ENCODE measurements around the gene LRRC4C.

The LRRC4C gene

DNA sequence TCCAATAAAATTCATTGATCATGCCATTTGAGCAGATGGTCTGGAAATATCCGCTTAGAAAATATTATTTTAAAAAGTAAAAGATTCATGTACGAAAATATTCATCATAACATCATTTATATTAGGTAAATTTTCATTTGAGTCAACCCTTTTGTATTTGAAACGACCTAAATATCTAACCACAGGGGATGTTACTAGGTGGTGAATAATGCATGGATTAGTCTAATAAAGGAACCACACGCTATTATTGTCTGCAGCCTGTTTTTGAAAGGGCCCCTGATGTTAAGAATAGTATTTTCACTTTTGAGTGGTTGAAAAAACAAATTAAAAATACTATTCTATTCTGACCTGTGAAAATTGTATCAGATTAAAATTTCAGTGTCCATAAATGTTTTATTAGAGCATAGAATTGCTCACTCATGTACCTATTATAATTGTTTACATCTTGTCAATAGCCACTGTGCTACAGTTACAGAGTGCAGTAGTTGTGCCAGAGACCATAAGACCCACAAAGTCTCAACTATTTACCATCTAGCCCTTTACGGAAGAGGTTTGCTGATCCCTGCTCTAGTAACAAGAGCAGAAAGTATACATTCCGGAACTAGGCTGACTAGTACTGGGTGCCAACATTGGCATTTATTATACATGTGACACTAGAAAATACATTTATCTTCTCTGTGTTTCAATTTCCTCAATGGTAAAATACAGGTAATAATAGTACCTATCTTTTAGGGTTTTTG lies 176.1 kb downstream of the LRRC4C start:
- DNase-seq (ENCODE audit: low read depth, low spot score) = no peak
- H3K4me3 ChIP-seq (ENCODE audit: low read length) = no peak overlapping the region

DNA sequence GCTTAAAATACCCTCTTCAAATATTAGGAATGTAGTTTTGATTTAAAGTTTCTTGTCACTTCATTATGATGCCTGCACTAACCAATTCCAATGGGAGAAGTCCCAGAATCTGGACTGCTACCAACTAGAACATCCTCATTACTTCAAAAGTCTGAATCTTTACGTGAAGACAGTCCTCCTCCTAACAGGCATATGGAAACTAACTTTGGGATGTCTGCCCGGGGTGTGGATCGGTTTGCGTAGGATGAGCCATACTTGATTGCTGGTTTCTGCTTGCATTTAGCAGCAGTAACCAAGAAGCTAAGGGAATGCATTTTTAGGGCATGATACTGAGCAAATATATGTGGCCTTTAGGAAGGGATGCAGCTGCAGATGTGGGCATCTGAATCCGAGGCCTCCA lies 177.1 kb downstream of the LRRC4C start:
- H3K4me3 ChIP-seq (ENCODE audit: low read length) = no peak overlapping the region
- no peak for DNase-seq (ENCODE audit: low read depth, low spot score)

DNA sequence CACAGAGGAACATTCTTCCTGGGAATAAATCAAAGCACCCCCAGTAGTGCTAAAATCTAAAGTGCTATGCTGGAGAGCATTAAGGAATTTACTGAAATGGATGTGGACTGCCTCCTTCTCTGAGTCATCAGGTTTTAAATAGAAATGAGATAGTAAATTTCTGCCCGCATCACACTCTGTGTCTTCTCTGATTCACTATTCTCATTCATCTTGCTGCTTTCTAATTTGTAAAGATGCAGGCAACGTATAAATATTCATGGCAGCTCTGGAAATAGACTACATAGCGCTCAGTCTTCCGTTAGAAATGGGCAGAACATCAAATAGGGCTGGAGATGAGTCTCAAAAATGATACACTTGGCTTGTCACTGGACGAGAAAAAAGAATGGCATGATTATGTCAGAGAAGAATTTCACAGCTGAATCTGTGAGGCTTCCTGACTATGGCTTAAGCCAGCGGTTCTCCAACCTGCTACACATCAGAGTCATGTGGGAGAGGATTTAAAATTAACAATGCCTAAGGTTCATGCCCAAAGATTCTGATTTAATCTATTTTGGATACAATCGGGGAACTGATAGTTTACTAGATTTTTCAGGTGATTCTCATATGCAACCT lies 178.2 kb downstream of the LRRC4C start:
- no peak for DNase-seq (ENCODE audit: low read depth, low spot score)
- no peak overlapping the region for H3K4me3 ChIP-seq (ENCODE audit: low read length)

DNA sequence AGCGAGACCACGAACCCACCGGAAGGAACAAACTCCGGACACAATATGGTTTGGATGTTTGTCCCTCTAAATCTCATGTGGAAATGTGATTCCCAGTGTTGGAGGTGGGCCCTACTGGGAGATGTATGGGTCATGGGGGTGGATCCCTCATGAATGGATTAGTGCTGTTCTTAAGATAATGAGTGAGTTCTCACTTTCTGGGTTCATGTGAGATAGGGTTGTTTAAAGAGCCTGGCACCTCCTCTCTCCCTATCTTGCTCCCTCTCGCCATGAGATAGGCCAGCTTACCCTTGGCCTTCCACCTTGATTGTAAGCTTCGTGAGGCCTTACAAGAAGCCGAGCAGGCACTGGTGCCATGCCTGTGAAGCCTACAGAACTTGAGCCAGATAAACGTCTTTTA lies 184.6 kb downstream of the LRRC4C start:
- no peak overlapping the region for H3K4me3 ChIP-seq (ENCODE audit: low read length)

DNA sequence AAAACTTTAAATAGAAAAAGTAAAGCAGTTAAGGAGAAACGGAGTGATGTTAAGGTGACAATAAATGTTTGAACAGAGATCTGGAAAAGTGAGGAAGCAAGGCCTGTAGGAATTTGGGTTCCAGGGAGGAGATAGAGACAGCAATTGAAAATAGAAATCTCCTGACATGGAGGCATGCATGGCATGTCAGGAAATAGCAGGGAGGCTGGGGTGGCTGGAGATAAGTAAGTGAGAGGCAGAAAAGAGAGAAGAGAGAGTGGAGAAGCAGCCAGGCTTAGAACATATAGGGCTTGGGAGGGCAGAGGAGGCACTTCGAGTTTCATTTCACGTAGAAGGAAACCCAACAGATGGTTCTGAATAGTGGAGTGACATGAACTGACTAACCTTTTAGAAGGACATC lies 185.5 kb downstream of the LRRC4C start:
- DNase-seq (ENCODE audit: low read depth, low spot score) = no peak

More for the DNA sequence above, 184.6 kb downstream of the LRRC4C start:
- DNase-seq (ENCODE audit: low read depth, low spot score) = no peak

DNA sequence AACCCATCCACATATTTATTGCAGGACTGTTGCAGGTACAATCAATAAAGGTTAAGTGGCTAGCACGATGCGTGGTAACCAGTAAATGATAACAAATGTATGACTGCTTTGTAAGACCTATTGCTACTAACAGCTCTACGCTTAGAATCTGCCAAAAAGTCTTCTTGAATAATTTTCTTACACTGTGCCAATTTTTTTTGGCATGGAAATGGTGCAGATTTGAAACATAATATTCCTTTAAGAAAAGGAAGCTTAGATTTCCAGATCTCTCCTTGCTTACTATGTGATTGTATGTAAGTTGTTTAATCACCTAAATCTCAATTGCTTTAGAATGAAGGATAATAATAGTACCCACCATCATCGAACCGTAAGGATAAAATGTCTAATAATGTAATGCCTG lies 192.0 kb downstream of the LRRC4C start:
- no peak for DNase-seq (ENCODE audit: low read depth, low spot score)
- no peak overlapping the region for H3K4me3 ChIP-seq (ENCODE audit: low read length)

More for the DNA sequence above, 185.5 kb downstream of the LRRC4C start:
- H3K4me3 ChIP-seq (ENCODE audit: low read length) = no peak overlapping the region

DNA sequence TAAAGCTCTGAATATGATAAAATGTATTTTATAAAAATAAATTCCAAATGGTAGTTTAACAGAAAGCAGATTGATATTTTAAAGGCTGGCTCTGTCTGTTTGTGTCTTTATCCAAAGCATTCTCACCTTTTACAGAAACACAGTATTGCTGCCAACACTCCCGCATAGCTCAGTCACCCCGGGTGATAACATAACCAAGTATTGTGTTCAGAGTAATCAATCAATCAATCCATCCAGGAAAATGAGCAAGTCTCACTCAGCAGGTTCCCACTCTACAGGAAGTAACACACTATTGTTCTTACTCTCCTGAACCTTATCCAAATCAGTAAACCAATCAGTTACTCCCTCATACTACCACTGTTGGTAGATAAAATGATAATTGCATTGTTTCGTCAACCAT lies 203.4 kb downstream of the LRRC4C start:
- no peak for DNase-seq (ENCODE audit: low read depth, low spot score)
- no peak overlapping the region for H3K4me3 ChIP-seq (ENCODE audit: low read length)

DNA sequence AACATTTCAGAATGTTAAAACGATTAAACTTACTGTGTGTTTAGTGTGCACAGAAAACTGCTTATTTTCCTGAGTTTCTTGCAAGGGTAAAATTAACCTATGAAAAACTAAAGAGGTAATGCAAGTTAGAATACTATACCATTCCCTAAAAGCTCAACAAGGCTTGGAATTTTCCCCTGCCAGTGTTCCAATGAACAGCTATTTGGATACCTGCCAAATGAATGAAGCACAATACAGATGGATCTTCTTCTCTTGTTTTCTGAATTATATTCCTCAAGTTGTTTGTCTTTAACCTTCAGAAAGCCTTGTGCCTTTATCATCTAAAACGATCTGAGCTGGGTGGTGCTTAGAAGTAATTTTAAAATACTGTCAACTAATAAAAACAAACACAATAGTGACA lies 204.5 kb downstream of the LRRC4C start:
- no peak for DNase-seq (ENCODE audit: low read depth, low spot score)
- no peak overlapping the region for H3K4me3 ChIP-seq (ENCODE audit: low read length)

DNA sequence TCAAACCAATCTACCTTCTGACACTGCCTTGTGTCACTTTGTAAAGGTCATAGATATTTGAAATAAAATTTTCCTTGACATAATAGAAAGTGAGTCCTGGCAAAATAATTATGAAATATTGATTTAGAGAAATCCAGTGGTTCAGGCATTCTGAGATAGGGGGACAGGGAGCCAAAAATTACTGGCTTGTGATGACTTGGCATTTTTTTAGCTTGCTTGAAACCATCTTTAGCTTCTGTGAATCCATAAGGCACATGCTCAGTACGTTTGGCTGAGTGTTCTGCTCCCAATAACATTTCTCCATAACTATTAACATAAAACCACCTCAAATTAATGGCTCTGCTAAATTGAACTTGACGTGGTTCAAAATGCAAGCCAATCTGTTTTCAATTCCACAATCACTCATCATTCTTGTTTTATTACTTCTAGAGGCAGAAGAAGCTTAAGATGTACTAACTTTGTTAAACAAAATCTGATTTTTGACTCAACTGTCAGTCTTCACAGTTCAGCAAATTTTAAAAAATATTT lies 209.0 kb downstream of the LRRC4C start:
- no peak for DNase-seq (ENCODE audit: low read depth, low spot score)
- H3K4me3 ChIP-seq (ENCODE audit: low read length) = no peak overlapping the region

DNA sequence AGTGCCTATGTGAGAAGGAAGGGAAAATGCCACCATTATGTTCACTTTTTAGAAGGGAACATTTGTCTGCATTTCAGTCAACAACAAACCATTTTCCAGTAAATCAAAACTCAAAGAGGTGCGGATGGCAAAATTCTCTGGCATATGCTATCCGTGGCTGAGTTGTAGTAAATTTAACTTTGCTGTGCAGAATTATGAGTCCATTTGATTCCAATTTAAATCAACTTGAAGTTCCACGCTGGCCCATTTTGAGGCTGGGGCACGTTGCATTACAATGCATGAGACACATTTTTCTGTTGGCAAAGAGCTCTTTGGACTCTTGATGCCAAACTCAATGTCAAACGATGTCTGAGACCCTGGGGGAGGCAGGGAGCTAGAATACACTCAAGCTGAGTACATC lies 211.8 kb downstream of the LRRC4C start:
- H3K4me3 ChIP-seq (ENCODE audit: low read length) = no peak overlapping the region
- DNase-seq (ENCODE audit: low read depth, low spot score) = no peak

DNA sequence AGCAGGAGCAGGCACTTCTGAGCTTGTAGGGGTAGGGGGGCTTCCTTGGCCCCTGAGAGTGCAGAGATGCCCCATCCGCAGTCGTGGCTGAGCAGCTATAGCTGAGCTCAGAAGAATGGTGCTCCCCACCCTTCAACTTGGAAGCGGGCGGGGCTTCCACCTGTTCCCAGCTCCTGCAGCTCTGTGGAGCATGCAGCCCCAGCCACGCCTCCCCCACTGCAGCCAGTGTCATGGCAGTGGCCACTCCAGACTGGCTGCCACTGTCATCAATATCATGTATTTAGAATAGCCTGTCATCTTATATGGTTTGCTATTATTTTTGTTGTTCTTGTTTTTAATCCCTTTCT lies 213.1 kb downstream of the LRRC4C start:
- DNase-seq (ENCODE audit: low read depth, low spot score) = no peak
- H3K4me3 ChIP-seq (ENCODE audit: low read length) = no peak overlapping the region

DNA sequence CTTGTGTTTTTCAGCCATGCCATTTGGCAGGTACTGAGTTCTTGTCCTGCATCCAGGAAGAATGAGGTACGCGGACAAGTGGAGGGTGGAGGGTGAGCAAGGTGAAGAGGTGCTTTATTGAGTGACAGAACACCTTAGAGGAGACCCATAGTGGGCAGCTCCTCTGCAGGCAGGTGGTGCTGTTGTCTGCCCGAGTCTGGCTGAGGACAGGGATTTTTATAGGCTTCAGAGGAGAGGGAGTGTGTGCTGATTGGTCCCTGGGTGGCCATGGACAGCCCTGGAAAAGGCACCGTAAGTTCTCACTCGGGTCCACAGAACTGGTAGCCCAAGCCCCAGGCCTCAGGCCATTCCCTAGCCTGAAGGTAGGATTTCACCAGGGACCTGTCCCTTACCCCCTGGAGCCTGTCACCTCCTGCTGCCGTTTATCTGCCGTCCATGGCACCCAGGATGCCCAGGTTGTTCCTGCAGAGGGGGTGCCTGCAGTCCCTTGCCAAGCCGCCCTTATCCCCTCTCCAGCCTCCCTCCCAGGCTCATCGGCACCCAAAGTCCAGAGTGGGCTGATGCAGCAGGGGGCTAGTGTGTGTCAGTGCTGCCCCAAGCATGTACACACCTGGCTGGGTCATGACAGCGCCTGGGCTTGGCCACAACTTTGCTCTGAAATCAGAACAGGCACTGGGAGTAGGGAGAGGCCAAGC lies 213.6 kb downstream of the LRRC4C start:
- no peak for DNase-seq (ENCODE audit: low read depth, low spot score)
- no peak overlapping the region for H3K4me3 ChIP-seq (ENCODE audit: low read length)

DNA sequence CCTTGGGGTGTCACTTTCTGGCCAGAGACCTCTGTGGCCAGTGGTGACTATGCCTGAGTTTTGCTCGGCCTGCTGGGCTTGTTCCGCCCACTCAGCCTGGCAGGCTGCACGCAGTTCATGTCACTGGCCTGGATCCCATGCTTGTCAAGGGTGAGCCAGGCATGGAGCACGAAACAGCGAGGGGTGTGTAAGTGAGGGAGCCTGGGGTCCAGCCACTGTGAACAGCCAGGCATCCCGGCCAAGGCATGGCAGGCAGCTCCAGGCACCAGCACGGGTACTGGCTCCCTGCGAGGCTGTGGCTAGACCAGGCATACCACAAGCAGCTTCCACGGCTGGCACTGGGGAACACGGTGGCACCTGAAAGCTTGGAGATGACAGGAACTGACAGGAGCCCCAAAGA lies 214.3 kb downstream of the LRRC4C start:
- DNase-seq (ENCODE audit: low read depth, low spot score) = no peak
- H3K4me3 ChIP-seq (ENCODE audit: low read length) = no peak overlapping the region

DNA sequence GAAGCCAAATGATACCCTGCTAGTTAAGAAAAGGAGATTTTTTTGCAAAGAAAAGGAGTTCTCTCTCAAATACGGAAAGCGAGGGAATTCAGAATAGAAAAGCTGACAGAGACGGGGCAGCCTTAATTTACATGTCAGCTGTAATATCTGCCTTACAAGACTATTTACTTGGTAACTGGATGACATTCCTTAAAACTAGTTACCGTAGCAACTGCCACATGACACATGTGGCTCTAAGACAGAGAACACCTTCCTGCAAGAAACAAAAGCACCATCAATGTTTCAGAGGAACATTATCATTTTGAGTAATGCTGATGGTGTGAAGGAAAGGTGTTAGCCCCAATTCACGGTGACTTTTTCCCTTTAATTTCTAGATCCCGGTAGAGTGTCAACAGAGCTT lies 222.1 kb downstream of the LRRC4C start:
- H3K4me3 ChIP-seq (ENCODE audit: low read length) = no peak overlapping the region
- DNase-seq (ENCODE audit: low read depth, low spot score) = no peak

DNA sequence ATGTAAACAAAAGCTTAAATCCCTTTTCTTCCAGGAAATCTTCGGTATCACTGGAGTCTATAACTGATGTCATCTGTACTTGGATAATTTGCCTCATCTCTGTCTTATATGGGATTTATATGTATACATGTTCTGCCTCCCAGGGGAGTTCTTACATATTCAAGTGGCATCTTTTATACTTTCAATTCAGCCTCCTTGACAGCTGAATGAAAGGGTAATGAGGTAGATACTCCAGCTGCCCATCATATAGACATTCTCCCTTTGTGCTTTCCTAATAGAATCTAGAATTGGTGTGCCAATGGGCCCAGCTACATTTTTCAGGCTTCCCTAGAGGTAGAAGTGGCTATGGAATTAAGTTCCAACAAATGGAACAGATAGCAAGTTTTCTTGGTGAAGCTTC lies 223.8 kb downstream of the LRRC4C start:
- no peak overlapping the region for H3K4me3 ChIP-seq (ENCODE audit: low read length)
- DNase-seq (ENCODE audit: low read depth, low spot score) = no peak

DNA sequence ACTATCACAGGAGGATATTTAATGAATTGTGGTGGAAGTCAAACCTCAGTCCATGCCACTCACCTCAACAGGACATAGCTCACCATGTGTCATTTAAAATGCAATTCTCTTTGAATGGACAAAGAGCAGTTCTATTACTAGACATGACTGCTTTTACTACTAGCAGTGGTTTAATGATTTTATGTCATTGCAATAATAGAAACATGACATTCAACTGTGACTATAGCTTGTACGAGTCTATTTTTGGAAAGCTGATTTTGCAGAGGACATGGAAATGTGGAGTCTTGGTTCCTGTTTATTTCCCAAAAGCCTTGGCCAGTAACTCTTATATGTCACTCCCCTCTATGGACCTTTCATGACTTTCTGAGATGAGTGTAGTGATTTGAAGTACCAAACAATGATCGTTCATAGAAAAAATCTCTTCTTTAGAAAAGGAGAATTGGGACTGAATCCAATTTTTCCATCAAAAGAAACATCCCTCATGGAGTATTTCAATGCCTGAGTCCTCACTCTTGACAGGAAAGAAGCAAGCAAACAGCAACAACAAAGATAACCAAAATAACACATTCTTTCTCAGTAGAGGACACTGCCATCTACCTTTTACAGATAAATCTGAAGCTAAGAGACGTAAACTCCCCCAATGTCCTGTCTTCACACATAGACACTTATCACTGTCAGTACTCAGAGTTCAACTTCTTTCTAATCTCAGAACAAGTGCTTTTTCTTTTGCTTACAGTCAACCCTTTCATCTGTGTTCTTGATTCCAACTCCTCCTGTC lies 233.4 kb downstream of the LRRC4C start:
- no peak for DNase-seq (ENCODE audit: low read depth, low spot score)
- no peak overlapping the region for H3K4me3 ChIP-seq (ENCODE audit: low read length)

DNA sequence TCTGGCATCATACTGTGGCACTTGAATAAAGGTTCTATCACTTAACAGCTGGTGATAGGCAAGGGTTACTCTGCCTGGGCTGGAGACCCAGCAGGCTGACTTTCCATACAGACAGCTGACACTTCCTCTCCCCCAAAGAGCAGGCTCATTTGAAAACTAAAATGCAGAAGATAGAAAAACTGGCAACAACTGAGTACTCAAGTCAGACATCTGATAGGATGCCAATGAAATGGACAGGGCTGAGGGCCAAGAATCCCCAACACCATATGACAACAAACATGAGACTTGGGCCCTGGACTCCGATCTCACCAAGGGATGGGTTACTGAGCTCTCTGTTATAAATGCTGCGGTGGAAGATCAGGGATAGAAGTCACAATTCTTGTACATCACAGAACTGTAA lies 237.2 kb downstream of the LRRC4C start:
- no peak overlapping the region for H3K4me3 ChIP-seq (ENCODE audit: low read length)
- DNase-seq (ENCODE audit: low read depth, low spot score) = no peak

DNA sequence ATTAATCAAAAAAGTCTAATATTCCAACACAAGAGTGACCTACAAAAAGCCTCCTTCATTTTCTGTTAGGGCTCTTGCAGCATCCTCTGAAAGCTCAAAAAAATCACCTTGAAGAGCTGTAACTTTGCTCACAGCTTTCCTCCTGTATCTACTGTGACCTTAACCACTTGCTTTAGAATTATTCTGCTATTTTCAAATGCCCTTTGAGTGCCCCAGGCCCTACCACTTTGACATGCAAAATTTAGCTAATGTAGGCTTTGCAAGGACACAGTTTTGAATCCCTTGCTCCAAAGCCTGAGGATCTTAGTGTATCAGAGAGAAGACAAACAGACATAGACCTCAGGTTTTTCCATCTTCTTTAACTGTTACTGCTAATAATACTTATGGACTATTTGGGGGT lies 253.1 kb downstream of the LRRC4C start:
- no peak for DNase-seq (ENCODE audit: low read depth, low spot score)
- H3K4me3 ChIP-seq (ENCODE audit: low read length) = no peak overlapping the region

DNA sequence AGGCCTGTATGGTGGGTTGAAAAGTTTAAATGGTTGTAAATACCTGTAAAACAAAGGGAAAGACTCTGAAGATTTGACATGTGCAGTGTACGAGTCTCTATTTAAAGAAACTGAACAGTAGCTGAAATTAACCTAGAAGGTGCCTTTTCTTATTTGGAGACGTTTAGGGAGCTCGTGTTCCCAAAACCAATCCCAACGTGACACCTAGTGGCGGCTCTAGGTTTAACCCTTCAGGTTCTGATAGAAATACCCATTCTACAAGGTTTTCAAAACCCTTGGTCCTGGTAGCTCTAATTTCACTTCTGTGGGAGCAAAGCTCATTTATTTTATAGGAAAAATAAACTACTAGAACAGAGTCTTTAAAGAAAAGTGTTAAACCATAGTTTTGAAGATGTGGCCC lies 258.3 kb downstream of the LRRC4C start:
- H3K4me3 ChIP-seq (ENCODE audit: low read length) = no peak overlapping the region
- DNase-seq (ENCODE audit: low read depth, low spot score) = peak; percentile 21

Measured in Jurkat, Clone E6-1 (cell line).